ENCODE data around the gene ANAPC16. TPM values are rescaled to one million over a fixed set of nuclear protein-coding genes. Genes with fewer than 3 reads are reported as not detected.

The ANAPC16 gene
- total RNA-seq, 1 donor from 2014 or later: 58.5 TPM

- H3K4me1 ChIP-seq (ENCODE audit: control insufficient read depth in 3 of 3, insufficient read depth in 3 of 3, low read length in 3 of 3): peaks cover 0 to 3% (median 0%) of the 10 kb centered on the region in 3 donors
- H3K9me3 ChIP-seq (ENCODE audit: control insufficient read depth in 3 of 3, low read length in 3 of 3): no peaks in the 10 kb centered on the region
- H3K4me3 ChIP-seq (ENCODE audit: low read length in 3 of 3): no peak overlapping the region
- H3K36me3 ChIP-seq (ENCODE audit: control insufficient read depth in 3 of 3, insufficient read depth in 3 of 3, low read length in 3 of 3): peaks cover 4 to 9% (median 6%) of the 10 kb centered on the region in 3 donors
- H3K27ac ChIP-seq (ENCODE audit: low read depth, low read length): no peak overlapping the region
- no peaks in the 10 kb centered on the region for H3K27me3 ChIP-seq (ENCODE audit: control insufficient read depth in 3 of 3, insufficient read depth in 3 of 3, low read length in 3 of 3)
- no peak overlapping the region for H3K9ac ChIP-seq (ENCODE audit: low read depth in 1 of 3, low read length in 3 of 3)
Measured at GRCh38 chr10:72177454-72177853, 38.4 kb upstream of the ANAPC16 start.

GRCh38 chr10:72184156-72184555 is 31.7 kb upstream of the ANAPC16 start:
- Histone ChIP-seq H3K9me3 (ENCODE audit: control insufficient read depth in 3 of 3, low read length in 3 of 3) (no peaks in the 10 kb centered on the region), H3K27ac (ENCODE audit: low read depth, low read length) (no peak overlapping the region), H3K27me3 (ENCODE audit: control insufficient read depth in 3 of 3, insufficient read depth in 3 of 3, low read length in 3 of 3) (no peaks in the 10 kb centered on the region), H3K9ac (ENCODE audit: low read depth in 1 of 3, low read length in 3 of 3) (no peak overlapping the region), H3K36me3 (ENCODE audit: control insufficient read depth in 3 of 3, insufficient read depth in 3 of 3, low read length in 3 of 3) (peaks cover under 1 to 3% (median 2%) of the 10 kb centered on the region in 3 donors), H3K4me1 (ENCODE audit: control insufficient read depth in 3 of 3, insufficient read depth in 3 of 3, low read length in 3 of 3) (peaks cover 0 to 3% (median 0%) of the 10 kb centered on the region in 3 donors), H3K4me3 (ENCODE audit: low read length in 3 of 3) (no peak overlapping the region)

- H3K27me3 ChIP-seq (ENCODE audit: control insufficient read depth in 3 of 3, insufficient read depth in 3 of 3, low read length in 3 of 3): no peaks in the 10 kb centered on the region
- H3K4me1 ChIP-seq (ENCODE audit: control insufficient read depth in 3 of 3, insufficient read depth in 3 of 3, low read length in 3 of 3): peaks cover 0 to 3% (median 0%) of the 10 kb centered on the region in 3 donors
- peak overlapping the region in 1 of 3 donors; percentile 0 for H3K4me3 ChIP-seq (ENCODE audit: low read length in 3 of 3)
- H3K9ac ChIP-seq (ENCODE audit: low read depth in 1 of 3, low read length in 3 of 3): peak overlapping the region in 1 of 3 donors; percentile 6
- peak overlapping the region; percentile 69 for H3K27ac ChIP-seq (ENCODE audit: low read depth, low read length)
- H3K9me3 ChIP-seq (ENCODE audit: control insufficient read depth in 3 of 3, low read length in 3 of 3): no peaks in the 10 kb centered on the region
- no peaks in the 10 kb centered on the region for H3K36me3 ChIP-seq (ENCODE audit: control insufficient read depth in 3 of 3, insufficient read depth in 3 of 3, low read length in 3 of 3)
Measured at GRCh38 chr10:72186258-72186981, 29.4 kb upstream of the ANAPC16 start.

- H3K4me1 ChIP-seq (ENCODE audit: control insufficient read depth in 3 of 3, insufficient read depth in 3 of 3, low read length in 3 of 3): peaks cover 0 to 3% (median 0%) of the 10 kb centered on the region in 3 donors
- H3K27me3 ChIP-seq (ENCODE audit: control insufficient read depth in 3 of 3, insufficient read depth in 3 of 3, low read length in 3 of 3): no peaks in the 10 kb centered on the region
- H3K9me3 ChIP-seq (ENCODE audit: control insufficient read depth in 3 of 3, low read length in 3 of 3): no peaks in the 10 kb centered on the region
- H3K4me3 ChIP-seq (ENCODE audit: low read length in 3 of 3): peak overlapping the region in 1 of 3 donors; percentile 0
- peak overlapping the region; percentile 69 for H3K27ac ChIP-seq (ENCODE audit: low read depth, low read length)
- H3K9ac ChIP-seq (ENCODE audit: low read depth in 1 of 3, low read length in 3 of 3): no peak overlapping the region
- H3K36me3 ChIP-seq (ENCODE audit: control insufficient read depth in 3 of 3, insufficient read depth in 3 of 3, low read length in 3 of 3): no peaks in the 10 kb centered on the region
Measured at GRCh38 chr10:72186982-72187330, 28.9 kb upstream of the ANAPC16 start.

- no peak overlapping the region for H3K27ac ChIP-seq (ENCODE audit: low read depth, low read length)
- peaks cover 2 to 8% (median 3%) of the 10 kb centered on the region in 3 donors for H3K36me3 ChIP-seq (ENCODE audit: control insufficient read depth in 3 of 3, insufficient read depth in 3 of 3, low read length in 3 of 3)
- no peaks in the 10 kb centered on the region for H3K27me3 ChIP-seq (ENCODE audit: control insufficient read depth in 3 of 3, insufficient read depth in 3 of 3, low read length in 3 of 3)
- H3K9ac ChIP-seq (ENCODE audit: low read depth in 1 of 3, low read length in 3 of 3): no peak overlapping the region
- H3K4me1 ChIP-seq (ENCODE audit: control insufficient read depth in 3 of 3, insufficient read depth in 3 of 3, low read length in 3 of 3): no peaks in the 10 kb centered on the region
- H3K9me3 ChIP-seq (ENCODE audit: control insufficient read depth in 3 of 3, low read length in 3 of 3): no peaks in the 10 kb centered on the region
- no peak overlapping the region for H3K4me3 ChIP-seq (ENCODE audit: low read length in 3 of 3)
Measured at GRCh38 chr10:72194949-72195348, 20.9 kb upstream of the ANAPC16 start.

DNA sequence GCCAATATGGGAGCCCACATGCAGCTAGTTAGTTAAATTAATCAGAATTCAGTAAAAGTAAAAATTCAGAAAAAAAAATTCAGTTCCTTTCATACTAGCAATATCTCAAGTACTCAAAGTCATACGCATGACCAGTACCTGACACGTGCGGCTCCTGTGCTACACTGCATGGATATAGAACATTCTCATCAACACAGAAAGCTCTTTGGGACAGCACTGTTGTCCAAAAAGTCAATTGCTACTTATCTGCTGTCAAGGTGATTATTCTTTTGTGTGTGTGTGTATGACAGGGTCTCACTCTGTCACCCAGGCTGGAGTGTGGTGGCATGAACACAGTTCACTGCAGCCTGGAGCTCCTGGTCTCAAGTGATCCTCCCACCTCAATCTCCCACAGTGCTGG is 14.9 kb upstream of the ANAPC16 start:
- Histone ChIP-seq H3K9ac (ENCODE audit: low read depth in 1 of 3, low read length in 3 of 3) (no peak overlapping the region), H3K27me3 (ENCODE audit: control insufficient read depth in 3 of 3, insufficient read depth in 3 of 3, low read length in 3 of 3) (no peaks in the 10 kb centered on the region), H3K36me3 (ENCODE audit: control insufficient read depth in 3 of 3, insufficient read depth in 3 of 3, low read length in 3 of 3) (peaks cover 6 to 14% (median 8%) of the 10 kb centered on the region in 3 donors), H3K27ac (ENCODE audit: low read depth, low read length) (no peak overlapping the region), H3K4me1 (ENCODE audit: control insufficient read depth in 3 of 3, insufficient read depth in 3 of 3, low read length in 3 of 3) (peaks cover 0 to 7% (median 3%) of the 10 kb centered on the region in 3 donors), H3K9me3 (ENCODE audit: control insufficient read depth in 3 of 3, low read length in 3 of 3) (no peaks in the 10 kb centered on the region), H3K4me3 (ENCODE audit: low read length in 3 of 3) (no peak overlapping the region)

DNA sequence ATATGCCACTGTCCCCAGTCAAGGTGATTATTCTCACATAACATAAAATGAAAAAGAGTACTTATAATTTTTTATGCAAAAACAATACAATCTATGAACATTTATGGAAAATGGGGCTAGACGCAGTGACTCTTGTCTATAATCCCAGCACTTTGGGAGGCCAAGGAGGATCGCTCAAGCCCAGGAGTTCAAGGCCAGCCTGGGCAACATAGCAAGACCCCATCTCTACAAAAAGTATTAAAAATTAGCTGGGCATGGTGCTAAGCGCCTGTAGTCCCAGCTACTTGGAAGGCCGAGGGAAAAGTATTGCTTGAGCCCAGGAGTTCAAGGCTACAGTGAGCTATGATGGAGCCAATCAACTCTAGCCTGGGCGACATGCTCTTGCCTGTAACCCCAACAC is 14.5 kb upstream of the ANAPC16 start:
- no peak overlapping the region for H3K9ac ChIP-seq (ENCODE audit: low read depth in 1 of 3, low read length in 3 of 3)
- no peak overlapping the region for H3K4me3 ChIP-seq (ENCODE audit: low read length in 3 of 3)
- H3K4me1 ChIP-seq (ENCODE audit: control insufficient read depth in 3 of 3, insufficient read depth in 3 of 3, low read length in 3 of 3): peaks cover 0 to 7% (median 3%) of the 10 kb centered on the region in 3 donors
- no peaks in the 10 kb centered on the region for H3K9me3 ChIP-seq (ENCODE audit: control insufficient read depth in 3 of 3, low read length in 3 of 3)
- H3K27ac ChIP-seq (ENCODE audit: low read depth, low read length): no peak overlapping the region
- peaks cover 4 to 14% (median 8%) of the 10 kb centered on the region in 3 donors for H3K36me3 ChIP-seq (ENCODE audit: control insufficient read depth in 3 of 3, insufficient read depth in 3 of 3, low read length in 3 of 3)
- no peaks in the 10 kb centered on the region for H3K27me3 ChIP-seq (ENCODE audit: control insufficient read depth in 3 of 3, insufficient read depth in 3 of 3, low read length in 3 of 3)

DNA sequence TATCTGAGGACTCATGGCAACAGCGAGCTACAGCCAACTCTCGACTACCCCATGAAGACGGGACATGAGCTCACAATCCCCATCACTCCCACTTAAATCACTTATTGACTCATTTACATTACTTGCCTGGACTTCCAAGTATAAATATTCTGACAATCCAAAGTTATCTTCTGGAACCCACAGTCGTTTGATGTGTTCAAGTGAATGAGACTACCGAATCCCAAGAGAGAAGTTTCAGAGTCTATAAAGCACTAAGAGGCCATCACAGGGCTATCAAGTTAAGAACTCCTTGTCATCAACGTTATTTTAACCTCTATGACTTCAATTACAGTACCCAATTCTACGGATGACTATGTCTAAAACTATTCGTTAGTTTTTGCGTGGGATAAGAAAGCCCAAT is 11.5 kb upstream of the ANAPC16 start:
- H3K9me3 ChIP-seq (ENCODE audit: control insufficient read depth in 3 of 3, low read length in 3 of 3): no peaks in the 10 kb centered on the region
- peaks cover 0 to 7% (median 3%) of the 10 kb centered on the region in 3 donors for H3K4me1 ChIP-seq (ENCODE audit: control insufficient read depth in 3 of 3, insufficient read depth in 3 of 3, low read length in 3 of 3)
- H3K27me3 ChIP-seq (ENCODE audit: control insufficient read depth in 3 of 3, insufficient read depth in 3 of 3, low read length in 3 of 3): no peaks in the 10 kb centered on the region
- H3K27ac ChIP-seq (ENCODE audit: low read depth, low read length): peak overlapping the region; percentile 41
- peaks cover 8 to 19% (median 11%) of the 10 kb centered on the region in 3 donors for H3K36me3 ChIP-seq (ENCODE audit: control insufficient read depth in 3 of 3, insufficient read depth in 3 of 3, low read length in 3 of 3)
- no peak overlapping the region for H3K4me3 ChIP-seq (ENCODE audit: low read length in 3 of 3)
- H3K9ac ChIP-seq (ENCODE audit: low read depth in 1 of 3, low read length in 3 of 3): no peak overlapping the region

DNA sequence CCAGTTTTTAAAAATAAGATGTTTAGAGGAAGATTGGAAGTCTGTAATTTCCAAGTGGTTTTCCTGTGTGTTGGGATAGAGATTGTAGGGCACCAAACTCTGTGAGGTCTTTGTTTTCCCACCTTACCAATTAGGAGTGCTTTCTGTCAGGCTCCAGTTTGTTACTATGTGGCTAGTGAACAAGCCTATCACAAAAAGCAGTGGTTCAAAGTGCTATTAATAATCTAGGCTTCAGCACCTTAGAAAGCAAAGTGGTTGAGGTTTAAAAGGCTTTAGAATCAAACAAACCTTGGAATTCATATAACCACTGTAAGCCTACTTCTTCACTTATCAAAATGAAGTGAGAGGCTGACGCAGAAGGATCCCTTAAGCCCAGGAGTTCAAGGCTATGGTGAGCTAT is 11.1 kb upstream of the ANAPC16 start:
- H3K27me3 ChIP-seq (ENCODE audit: control insufficient read depth in 3 of 3, insufficient read depth in 3 of 3, low read length in 3 of 3): no peaks in the 10 kb centered on the region
- peaks cover 8 to 19% (median 12%) of the 10 kb centered on the region in 3 donors for H3K36me3 ChIP-seq (ENCODE audit: control insufficient read depth in 3 of 3, insufficient read depth in 3 of 3, low read length in 3 of 3)
- H3K4me3 ChIP-seq (ENCODE audit: low read length in 3 of 3): no peak overlapping the region
- H3K9me3 ChIP-seq (ENCODE audit: control insufficient read depth in 3 of 3, low read length in 3 of 3): no peaks in the 10 kb centered on the region
- H3K4me1 ChIP-seq (ENCODE audit: control insufficient read depth in 3 of 3, insufficient read depth in 3 of 3, low read length in 3 of 3): peaks cover under 1 to 7% (median 3%) of the 10 kb centered on the region in 3 donors
- H3K27ac ChIP-seq (ENCODE audit: low read depth, low read length): peak overlapping the region; percentile 41
- H3K9ac ChIP-seq (ENCODE audit: low read depth in 1 of 3, low read length in 3 of 3): peak overlapping the region in 1 of 3 donors; percentile 3

DNA sequence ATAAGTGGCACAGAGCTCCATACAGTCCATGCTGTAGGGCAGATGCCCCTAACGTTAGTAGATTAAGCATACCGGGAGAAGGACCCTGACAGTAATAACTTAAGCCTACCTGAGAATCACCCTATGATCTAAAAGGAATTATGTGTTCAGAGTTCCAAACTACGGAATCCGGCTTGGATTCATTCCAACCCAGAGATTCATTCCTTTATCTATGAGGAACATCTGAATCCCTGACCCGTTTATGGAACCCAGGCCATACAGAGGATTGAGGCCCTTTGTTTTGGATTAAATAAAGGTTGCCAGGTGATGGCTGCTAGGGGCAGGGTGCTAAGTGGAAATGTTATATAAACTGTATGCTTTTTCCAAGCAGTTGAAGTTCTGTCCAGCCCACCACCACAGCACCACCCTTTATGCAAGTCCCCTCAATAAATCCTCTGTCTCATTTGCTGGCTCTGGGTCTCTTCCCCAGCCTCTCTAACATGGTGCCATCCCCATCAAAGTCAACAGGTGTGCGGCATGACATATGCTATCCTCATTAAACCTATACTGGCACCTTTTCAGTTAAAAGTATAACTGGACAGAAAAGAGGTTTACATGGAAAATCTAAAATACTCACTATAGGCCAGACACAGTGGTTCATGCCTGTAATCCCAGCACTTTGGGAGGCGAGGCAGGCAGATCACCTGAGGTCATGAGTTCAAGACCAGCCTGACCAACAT is 9.1 kb upstream of the ANAPC16 start:
- H3K4me3 ChIP-seq (ENCODE audit: low read length in 3 of 3): no peak overlapping the region
- H3K27me3 ChIP-seq (ENCODE audit: control insufficient read depth in 3 of 3, insufficient read depth in 3 of 3, low read length in 3 of 3): no peaks in the 10 kb centered on the region
- H3K36me3 ChIP-seq (ENCODE audit: control insufficient read depth in 3 of 3, insufficient read depth in 3 of 3, low read length in 3 of 3): peaks cover 4 to 20% (median 14%) of the 10 kb centered on the region in 3 donors
- no peak overlapping the region for H3K9ac ChIP-seq (ENCODE audit: low read depth in 1 of 3, low read length in 3 of 3)
- no peak overlapping the region for H3K27ac ChIP-seq (ENCODE audit: low read depth, low read length)
- H3K9me3 ChIP-seq (ENCODE audit: control insufficient read depth in 3 of 3, low read length in 3 of 3): no peaks in the 10 kb centered on the region
- H3K4me1 ChIP-seq (ENCODE audit: control insufficient read depth in 3 of 3, insufficient read depth in 3 of 3, low read length in 3 of 3): peaks cover 3 to 7% (median 3%) of the 10 kb centered on the region in 3 donors
